ENCODE measurements around the gene BIRC3. TPM values are rescaled to one million over a fixed set of nuclear protein-coding genes. Genes with fewer than 3 reads are reported as not detected.

BIRC3 gene
- total RNA-seq, 3 donors from 2014 or later = 2.6 to 30.0 (median 10.8) TPM

DNA sequence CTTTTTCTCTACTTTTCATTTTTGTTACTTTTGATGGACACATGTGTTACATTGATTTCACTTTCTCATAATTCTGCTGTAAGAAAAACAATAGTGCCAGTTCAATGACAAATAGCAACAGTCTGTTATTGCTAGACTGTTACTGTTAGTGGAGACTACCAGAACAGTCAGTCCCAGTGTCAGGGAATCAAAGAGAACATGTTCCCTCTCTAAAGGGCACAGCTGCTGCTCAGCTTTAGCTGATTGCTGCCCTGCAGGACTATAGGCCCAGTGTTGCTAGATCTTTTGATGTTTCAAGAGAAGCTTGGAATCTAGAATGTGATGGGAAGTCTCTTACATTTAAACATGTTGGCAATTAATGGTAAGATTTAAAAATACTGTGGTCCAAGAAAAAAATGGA, 3.4 kb downstream of the BIRC3 start:
- DNase-seq (ENCODE audit: low spot score in 2 of 2) = no peak
- intact Hi-C loops (cut with DNase I; ENCODE audit: low total_unique reads) = loop anchor here (5.0 kb wide), 1 partner anchor 128 kb away; no protein-coding TSS in a partner anchor
- H3K4me1 ChIP-seq = no peaks in the 10 kb centered on the region
- H3K4me3 ChIP-seq = no peak overlapping the region
- no peak for TF ChIP-seq POLR2AphosphoS5 (IDR thresholded peaks at IDR 0.05)
- TF ChIP-seq, protein P1, sequence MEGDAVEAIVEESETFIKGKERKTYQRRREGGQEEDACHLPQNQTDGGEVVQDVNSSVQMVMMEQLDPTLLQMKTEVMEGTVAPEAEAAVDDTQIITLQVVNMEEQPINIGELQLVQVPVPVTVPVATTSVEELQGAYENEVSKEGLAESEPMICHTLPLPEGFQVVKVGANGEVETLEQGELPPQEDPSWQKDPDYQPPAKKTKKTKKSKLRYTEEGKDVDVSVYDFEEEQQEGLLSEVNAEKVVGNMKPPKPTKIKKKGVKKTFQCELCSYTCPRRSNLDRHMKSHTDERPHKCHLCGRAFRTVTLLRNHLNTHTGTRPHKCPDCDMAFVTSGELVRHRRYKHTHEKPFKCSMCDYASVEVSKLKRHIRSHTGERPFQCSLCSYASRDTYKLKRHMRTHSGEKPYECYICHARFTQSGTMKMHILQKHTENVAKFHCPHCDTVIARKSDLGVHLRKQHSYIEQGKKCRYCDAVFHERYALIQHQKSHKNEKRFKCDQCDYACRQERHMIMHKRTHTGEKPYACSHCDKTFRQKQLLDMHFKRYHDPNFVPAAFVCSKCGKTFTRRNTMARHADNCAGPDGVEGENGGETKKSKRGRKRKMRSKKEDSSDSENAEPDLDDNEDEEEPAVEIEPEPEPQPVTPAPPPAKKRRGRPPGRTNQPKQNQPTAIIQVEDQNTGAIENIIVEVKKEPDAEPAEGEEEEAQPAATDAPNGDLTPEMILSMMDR (IDR thresholded peaks at IDR 0.05) = no peak
- no peak for TF ChIP-seq POLR2A (IDR thresholded peaks at IDR 0.05)
- H3K36me3 ChIP-seq = no peaks in the 10 kb centered on the region
- no peaks in the 10 kb centered on the region for H3K27me3 ChIP-seq
- H3K9me3 ChIP-seq = no peaks in the 10 kb centered on the region
- peak overlapping the region in 1 of 2 donors; percentile 50 for H3K27ac ChIP-seq

DNA sequence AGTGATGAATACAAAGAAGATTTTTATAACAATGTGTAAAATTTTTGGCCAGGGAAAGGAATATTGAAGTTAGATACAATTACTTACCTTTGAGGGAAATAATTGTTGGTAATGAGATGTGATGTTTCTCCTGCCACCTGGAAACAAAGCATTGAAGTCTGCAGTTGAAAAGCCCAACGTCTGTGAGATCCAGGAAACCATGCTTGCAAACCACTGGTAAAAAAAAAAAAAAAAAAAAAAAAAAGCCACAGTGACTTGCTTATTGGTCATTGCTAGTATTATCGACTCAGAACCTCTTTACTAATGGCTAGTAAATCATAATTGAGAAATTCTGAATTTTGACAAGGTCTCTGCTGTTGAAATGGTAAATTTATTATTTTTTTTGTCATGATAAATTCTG, 5.3 kb downstream of the BIRC3 start:
- H3K9me3 ChIP-seq = no peaks in the 10 kb centered on the region
- H3K36me3 ChIP-seq = no peaks in the 10 kb centered on the region
- no peak for TF ChIP-seq POLR2A (IDR thresholded peaks at IDR 0.05)
- TF ChIP-seq POLR2AphosphoS5 (IDR thresholded peaks at IDR 0.05) = no peak
- TF ChIP-seq, protein P1 (IDR thresholded peaks at IDR 0.05) = no peak
- no peaks in the 10 kb centered on the region for H3K4me1 ChIP-seq
- intact Hi-C loops (cut with DNase I; ENCODE audit: low total_unique reads) = loop anchor here (5.0 kb wide), 1 partner anchor 130 kb away; no protein-coding TSS in a partner anchor
- no peak for DNase-seq (ENCODE audit: low spot score in 2 of 2)
- H3K4me3 ChIP-seq = no peak overlapping the region
- no peaks in the 10 kb centered on the region for H3K27me3 ChIP-seq
- no peak overlapping the region for H3K27ac ChIP-seq

DNA sequence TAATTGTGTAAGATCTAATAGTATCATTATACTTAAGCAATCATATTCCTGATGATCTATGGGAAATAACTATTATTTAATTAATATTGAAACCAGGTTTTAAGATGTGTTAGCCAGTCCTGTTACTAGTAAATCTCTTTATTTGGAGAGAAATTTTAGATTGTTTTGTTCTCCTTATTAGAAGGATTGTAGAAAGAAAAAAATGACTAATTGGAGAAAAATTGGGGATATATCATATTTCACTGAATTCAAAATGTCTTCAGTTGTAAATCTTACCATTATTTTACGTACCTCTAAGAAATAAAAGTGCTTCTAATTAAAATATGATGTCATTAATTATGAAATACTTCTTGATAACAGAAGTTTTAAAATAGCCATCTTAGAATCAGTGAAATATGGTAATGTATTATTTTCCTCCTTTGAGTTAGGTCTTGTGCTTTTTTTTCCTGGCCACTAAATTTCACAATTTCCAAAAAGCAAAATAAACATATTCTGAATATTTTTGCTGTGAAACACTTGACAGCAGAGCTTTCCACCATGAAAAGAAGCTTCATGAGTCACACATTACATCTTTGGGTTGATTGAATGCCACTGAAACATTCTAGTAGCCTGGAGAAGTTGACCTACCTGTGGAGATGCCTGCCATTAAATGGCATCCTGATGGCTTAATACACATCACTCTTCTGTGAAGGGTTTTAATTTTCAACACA, 6.4 kb downstream of the BIRC3 start:
- Histone ChIP-seq H3K4me3 (no peak overlapping the region), H3K27me3 (no peaks in the 10 kb centered on the region), H3K27ac (no peak overlapping the region), H3K36me3 (no peaks in the 10 kb centered on the region), H3K4me1 (no peaks in the 10 kb centered on the region), H3K9me3 (no peaks in the 10 kb centered on the region)
- intact Hi-C loops (cut with DNase I; ENCODE audit: low total_unique reads) = loop anchor here (5.0 kb wide), 1 partner anchor 131 kb away; no protein-coding TSS in a partner anchor
- no peak for DNase-seq (ENCODE audit: low spot score in 2 of 2)
- TF ChIP-seq POLR2A (IDR thresholded peaks at IDR 0.05) = no peak
- TF ChIP-seq POLR2AphosphoS5 (IDR thresholded peaks at IDR 0.05) = no peak
- TF ChIP-seq, protein P1 (IDR thresholded peaks at IDR 0.05) = no peak

DNA sequence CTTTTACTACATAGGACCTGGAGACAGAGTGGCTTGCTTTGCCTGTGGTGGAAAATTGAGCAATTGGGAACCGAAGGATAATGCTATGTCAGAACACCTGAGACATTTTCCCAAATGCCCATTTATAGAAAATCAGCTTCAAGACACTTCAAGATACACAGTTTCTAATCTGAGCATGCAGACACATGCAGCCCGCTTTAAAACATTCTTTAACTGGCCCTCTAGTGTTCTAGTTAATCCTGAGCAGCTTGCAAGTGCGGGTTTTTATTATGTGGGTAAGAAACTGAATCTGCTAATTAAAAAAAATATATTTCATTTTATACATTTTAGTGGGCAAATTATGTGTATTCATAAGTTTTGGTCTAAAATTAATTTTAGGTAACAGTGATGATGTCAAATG, 7.8 kb downstream of the BIRC3 start:
- H3K36me3 ChIP-seq = no peaks in the 10 kb centered on the region
- no peak for TF ChIP-seq POLR2A (IDR thresholded peaks at IDR 0.05)
- no peak for TF ChIP-seq POLR2AphosphoS5 (IDR thresholded peaks at IDR 0.05)
- TF ChIP-seq, protein P1 (IDR thresholded peaks at IDR 0.05) = no peak
- no peak overlapping the region for H3K27ac ChIP-seq
- DNase-seq (ENCODE audit: low spot score in 2 of 2) = no peak
- intact Hi-C loops (cut with DNase I; ENCODE audit: low total_unique reads) = no loop called here
- no peaks in the 10 kb centered on the region for H3K9me3 ChIP-seq
- H3K4me1 ChIP-seq = no peaks in the 10 kb centered on the region
- no peaks in the 10 kb centered on the region for H3K27me3 ChIP-seq
- no peak overlapping the region for H3K4me3 ChIP-seq

DNA sequence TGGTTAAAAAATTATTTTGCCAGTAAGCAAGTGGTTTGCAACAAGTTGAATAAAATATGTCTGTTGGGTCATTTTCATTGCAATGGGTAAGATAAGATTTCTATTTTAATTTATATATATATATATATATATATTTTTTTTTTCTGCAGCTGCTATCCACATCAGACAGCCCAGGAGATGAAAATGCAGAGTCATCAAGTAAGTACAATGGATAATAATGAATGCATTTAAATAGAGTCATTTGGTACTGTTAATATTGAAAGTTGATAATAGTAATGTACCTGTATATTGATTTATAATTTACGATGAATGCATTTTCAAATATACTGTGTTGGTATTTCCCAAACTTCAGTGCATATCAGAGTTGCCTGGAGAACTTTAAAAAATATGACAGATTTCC, 11.5 kb downstream of the BIRC3 start:
- no peak overlapping the region for H3K27ac ChIP-seq
- intact Hi-C loops (cut with DNase I; ENCODE audit: low total_unique reads) = no loop called here
- TF ChIP-seq POLR2AphosphoS5 (IDR thresholded peaks at IDR 0.05) (no peak), POLR2A (IDR thresholded peaks at IDR 0.05) (no peak)
- TF ChIP-seq, protein P1 (IDR thresholded peaks at IDR 0.05) = no peak
- no peak overlapping the region for H3K4me3 ChIP-seq
- DNase-seq (ENCODE audit: low spot score in 2 of 2) = no peak
- no peaks in the 10 kb centered on the region for H3K9me3 ChIP-seq
- no peaks in the 10 kb centered on the region for H3K36me3 ChIP-seq
- H3K27me3 ChIP-seq = no peaks in the 10 kb centered on the region
- no peaks in the 10 kb centered on the region for H3K4me1 ChIP-seq

Measured in breast epithelium (tissue), 4 donors.